Gastroesophageal sphincter (tissue), 3 donors: ENCODE results near the gene RBMS2.

Experiments
- CTCF ChIP-seq, 4 experiments: fragments of 200-600 bp in 2 of 4; fragments of 450-650 bp in 2 of 4; sonication (generic) in 1 of 4; IDR thresholded peaks; one replicate each; pipeline ENCODE4 v1.5.1; 2017 to 2019; ENCODE audit warnings: antibody characterized with exemption in 4 of 4, mild to moderate bottlenecking in 2 of 4, moderate library complexity in 2 of 4
- EP300 ChIP-seq: sonication (generic); formaldehyde crosslinking; IDR thresholded peaks from one replicate; pipeline ENCODE4 v1.6.1; 2017; ENCODE audit warnings: antibody characterized with exemption, mild to moderate bottlenecking
- POLR2A ChIP-seq, 2 donors: fragments of 450-650 bp; IDR thresholded peaks; one replicate each; pipeline ENCODE4 v1.6.1; 2017; ENCODE audit warnings: antibody characterized with exemption in 2 of 2, mild to moderate bottlenecking in 2 of 2, moderate library complexity in 1 of 2

GRCh38 chr12:56633468-56634241 is 112.0 kb downstream of the RBMS2 start:
- TF ChIP-seq CTCF (IDR thresholded peaks at IDR 0.05) (no peak), POLR2A (IDR thresholded peaks at IDR 0.05) (no peak), EP300 (no peak)
